GM20000 (cell line): Measurements from ENCODE around the gene SOS2.
"Not testable (repeated sequence)": the region's sequence is repeated elsewhere in the genome, so short reads cannot be mapped to it uniquely, and the experiment has no call there.

Experiments used
- DNase-seq: peaks from one replicate; pipeline ENCODE4 v3.0.0; 2012; ENCODE audit warnings: low spot score
- CTCF ChIP-seq: IDR thresholded peaks from 2 replicates; pipeline ENCODE4 v1.5.1; 2012; ENCODE audit warnings: mild to moderate bottlenecking, control low read depth; ENCODE audit errors: extremely low read depth, missing control alignments

SOS2 gene

GRCh38 chr14:50212726-50213125 is 18.7 kb downstream of the SOS2 start:
- DNase-seq, result no peak
- TF ChIP-seq CTCF, result no peak

- no peak for TF ChIP-seq CTCF
- DNase-seq, result no peak
Measured at GRCh38 chr14:50210074-50210473, 21.3 kb downstream of the SOS2 start.

GRCh38 chr14:50198499-50198898 is 32.9 kb downstream of the SOS2 start:
- no peak for DNase-seq
- TF ChIP-seq CTCF, result no peak

GRCh38 chr14:50191499-50191898 is 39.9 kb downstream of the SOS2 start:
- no peak for TF ChIP-seq CTCF
- no peak for DNase-seq

- TF ChIP-seq CTCF, result no peak
- DNase-seq, result no peak
Measured at GRCh38 chr14:50186107-50186506, 45.3 kb downstream of the SOS2 start.

- TF ChIP-seq CTCF, result no peak
- DNase-seq, result no peak
Measured at GRCh38 chr14:50173891-50174290, 57.5 kb downstream of the SOS2 start.

- TF ChIP-seq CTCF, result no peak
Measured at GRCh38 chr14:50171895-50172294, 59.5 kb downstream of the SOS2 start.

GRCh38 chr14:50167381-50167780 is 64.0 kb downstream of the SOS2 start:
- DNase-seq, result not testable (repeated sequence)

More at GRCh38 chr14:50171895-50172294, 59.5 kb downstream of the SOS2 start:
- no peak for DNase-seq
